HG03066 (cell line): ENCODE data around the gene AZIN2.
A peak's percentile ranks its signal among the peaks of the same experiment; 100 is the strongest.
"Not testable (repeated sequence)": the region's sequence is repeated elsewhere in the genome, so short reads cannot be mapped to it uniquely, and the experiment has no call there.

ENCODE experiments used
- ATAC-seq: cut with Tn5 transposase; IDR thresholded peaks from one replicate; pipeline ENCODE4 v1.9.1; 2021; ENCODE audit warnings: low read depth; ENCODE audit not compliant: unreplicated experiment

Gene AZIN2

GRCh38 chr1:33092438-33092837 is 11.5 kb downstream of the AZIN2 start:
- no peak for ATAC-seq

- ATAC-seq, result no peak
Measured at GRCh38 chr1:33093004-33093403, 12.1 kb downstream of the AZIN2 start.

- no peak for ATAC-seq
Measured at GRCh38 chr1:33094486-33094885, 13.5 kb downstream of the AZIN2 start.

- no peak for ATAC-seq
Measured at GRCh38 chr1:33094971-33095604, 14.1 kb downstream of the AZIN2 start.

GRCh38 chr1:33096363-33097005 is 15.5 kb downstream of the AZIN2 start:
- no peak for ATAC-seq

- no peak for ATAC-seq
Measured at GRCh38 chr1:33097137-33097611, 16.2 kb downstream of the AZIN2 start.

GRCh38 chr1:33097762-33098161 is 16.8 kb downstream of the AZIN2 start:
- no peak for ATAC-seq

- no peak for ATAC-seq
Measured at GRCh38 chr1:33098371-33098770, 17.4 kb downstream of the AZIN2 start.

- ATAC-seq, result peak; percentile 93
Measured at GRCh38 chr1:33099290-33100118, 18.6 kb downstream of the AZIN2 start.

GRCh38 chr1:33100119-33100415 is 19.1 kb downstream of the AZIN2 start:
- not testable (repeated sequence) for ATAC-seq

- ATAC-seq, result no peak
Measured at GRCh38 chr1:33110477-33110876, 29.5 kb downstream of the AZIN2 start.

GRCh38 chr1:33111965-33112364 is 31.0 kb downstream of the AZIN2 start:
- no peak for ATAC-seq

- no peak for ATAC-seq
Measured at GRCh38 chr1:33117440-33118085, 36.6 kb downstream of the AZIN2 start.

- no peak for ATAC-seq
Measured at GRCh38 chr1:33118274-33118673, 37.3 kb downstream of the AZIN2 start.

GRCh38 chr1:33119050-33119449 is 38.1 kb downstream of the AZIN2 start:
- no peak for ATAC-seq

- ATAC-seq, result peak; percentile 67
Measured at GRCh38 chr1:33119532-33120217, 38.7 kb downstream of the AZIN2 start.

- no peak for ATAC-seq
Measured at GRCh38 chr1:33120436-33121231, 39.7 kb downstream of the AZIN2 start.

GRCh38 chr1:33121728-33122127 is 40.8 kb downstream of the AZIN2 start:
- no peak for ATAC-seq

GRCh38 chr1:33122483-33123178 is 41.7 kb downstream of the AZIN2 start:
- ATAC-seq, result no peak
